HepG2 (cell line): Measurements from ENCODE around the gene FAM118A. TPM values are rescaled to one million over a fixed set of nuclear protein-coding genes. Genes with fewer than 3 reads are reported as not detected.

Experiments used
- EEA1 ChIP-seq: sonication (generic); formaldehyde crosslinking; IDR thresholded peaks from 2 replicates; pipeline ENCODE4 v1.5.1; 2020; ENCODE audit warnings: mild to moderate bottlenecking, missing genetic modification reagents, borderline replicate concordance
- GABPA ChIP-seq, 2 experiments: IDR thresholded peaks; 2 replicates each; pipeline ENCODE4 v1.6.1; 2011 to 2016; ENCODE audit warnings: low read depth in 2 of 2, low read length in 1 of 2, missing biosample characterization in 1 of 2, missing genetic modification characterization in 1 of 2
- HNRNPUL1 ChIP-seq: fragments of 200-400 bp; formaldehyde crosslinking; IDR thresholded peaks from 2 replicates; pipeline ENCODE4 v1.6.1; 2017; ENCODE audit warnings: low read depth, mild to moderate bottlenecking, low read length, moderate library complexity
- JUN ChIP-seq: sonication (generic); formaldehyde crosslinking; IDR thresholded peaks from 2 replicates; pipeline ENCODE4 v1.4.0; 2020; ENCODE audit warnings: mild to moderate bottlenecking, missing genetic modification reagents
- MED13 ChIP-seq: sonication (generic); formaldehyde crosslinking; IDR thresholded peaks from 2 replicates; pipeline ENCODE4 v1.5.0; 2020; ENCODE audit warnings: missing genetic modification reagents
- NR2F2 ChIP-seq: IDR thresholded peaks from 2 replicates; pipeline ENCODE4 v1.6.1; 2012; ENCODE audit warnings: low read depth, inconsistent platforms, borderline replicate concordance
- NR3C1 ChIP-seq: sonication (generic); formaldehyde crosslinking; IDR thresholded peaks from 2 replicates; pipeline ENCODE4 v1.4.0; 2020; ENCODE audit warnings: missing genetic modification reagents
- PAF1 ChIP-seq: IDR thresholded peaks from 2 replicates; pipeline ENCODE4 v1.6.1; 2016; ENCODE audit warnings: missing genetic modification reagents, missing compliant biosample characterization
- YEATS4 ChIP-seq: sonication (generic); formaldehyde crosslinking; IDR thresholded peaks from 2 replicates; pipeline ENCODE4 v1.4.0; 2020; ENCODE audit warnings: missing genetic modification reagents, borderline replicate concordance
- ZBTB38 ChIP-seq: sonication (generic); formaldehyde crosslinking; IDR thresholded peaks from 2 replicates; pipeline ENCODE4 v1.5.1; 2020; ENCODE audit warnings: mild to moderate bottlenecking, missing genetic modification reagents
- ZNF207 ChIP-seq: fragments of 450-650 bp; IDR thresholded peaks from 2 replicates; pipeline ENCODE4 v1.6.1; 2016; ENCODE audit warnings: antibody characterized with exemption, borderline replicate concordance
- ZNF225 ChIP-seq: sonication (generic); formaldehyde crosslinking; IDR thresholded peaks from 2 replicates; pipeline ENCODE4 v1.4.0; 2020; ENCODE audit warnings: mild to moderate bottlenecking, missing genetic modification reagents
- ZNF564 ChIP-seq: sonication (generic); formaldehyde crosslinking; IDR thresholded peaks from 2 replicates; pipeline ENCODE4 v1.8.1; 2023; ENCODE audit warnings: mild to moderate bottlenecking, missing genetic modification reagents
- ZNF672 ChIP-seq: sonication (generic); formaldehyde crosslinking; IDR thresholded peaks from 2 replicates; pipeline ENCODE4 v1.8.1; 2022; ENCODE audit warnings: missing genetic modification reagents
- polyA plus RNA-seq, 8 experiments: library from polyadenylated mRNA; depleted of rRNA in 3 of 8; stranded (reverse) in 7 of 8; unstranded in 1 of 8; fragments of >200 nt; fragmentation: Illumina TruSeq in 4 of 8; extraction: Trizol in 4 of 8; gene quantifications; 2 replicates each; pipeline versions ENCODE4 v1.2.1 to v1.2.3, GENCODE V29; 2011 to 2016; ENCODE audit warnings: low read depth in 4 of 8, missing spikeins in 1 of 8, mixed read lengths in 1 of 8; ENCODE audit not compliant: insufficient read depth in 1 of 8
- total RNA-seq, 5 experiments: library from RNA; depleted of rRNA; stranded (reverse); fragments of >200 nt; fragmentation: Illumina TruSeq; extraction: Trizol; gene quantifications; 2 replicates each; pipeline ENCODE4 v1.2.3, GENCODE V29; 2016; ENCODE audit warnings: low read depth in 1 of 5
- TF ChIP-seq, protein P1 (sequence below): sonication (generic); formaldehyde crosslinking; IDR thresholded peaks from 2 replicates; pipeline ENCODE4 v1.4.0; 2020; ENCODE audit warnings: mild to moderate bottlenecking, missing genetic modification reagents
- TF ChIP-seq, protein P2 (sequence below): fragments of 450-650 bp; IDR thresholded peaks from 2 replicates; pipeline ENCODE4 v1.6.1; 2017; ENCODE audit warnings: mild to moderate bottlenecking
- TF ChIP-seq, protein P3 (sequence below): sonication (generic); formaldehyde crosslinking; IDR thresholded peaks from 2 replicates; pipeline ENCODE4 v1.4.0; 2020; ENCODE audit warnings: mild to moderate bottlenecking, missing genetic modification reagents

FAM118A gene
- total and polyA plus RNA-seq, 2 of the 13 experiments (the other 11 are each of a cell fraction or from before 2014, with no cell fraction given), result 36.7 to 48.2 TPM

DNA sequence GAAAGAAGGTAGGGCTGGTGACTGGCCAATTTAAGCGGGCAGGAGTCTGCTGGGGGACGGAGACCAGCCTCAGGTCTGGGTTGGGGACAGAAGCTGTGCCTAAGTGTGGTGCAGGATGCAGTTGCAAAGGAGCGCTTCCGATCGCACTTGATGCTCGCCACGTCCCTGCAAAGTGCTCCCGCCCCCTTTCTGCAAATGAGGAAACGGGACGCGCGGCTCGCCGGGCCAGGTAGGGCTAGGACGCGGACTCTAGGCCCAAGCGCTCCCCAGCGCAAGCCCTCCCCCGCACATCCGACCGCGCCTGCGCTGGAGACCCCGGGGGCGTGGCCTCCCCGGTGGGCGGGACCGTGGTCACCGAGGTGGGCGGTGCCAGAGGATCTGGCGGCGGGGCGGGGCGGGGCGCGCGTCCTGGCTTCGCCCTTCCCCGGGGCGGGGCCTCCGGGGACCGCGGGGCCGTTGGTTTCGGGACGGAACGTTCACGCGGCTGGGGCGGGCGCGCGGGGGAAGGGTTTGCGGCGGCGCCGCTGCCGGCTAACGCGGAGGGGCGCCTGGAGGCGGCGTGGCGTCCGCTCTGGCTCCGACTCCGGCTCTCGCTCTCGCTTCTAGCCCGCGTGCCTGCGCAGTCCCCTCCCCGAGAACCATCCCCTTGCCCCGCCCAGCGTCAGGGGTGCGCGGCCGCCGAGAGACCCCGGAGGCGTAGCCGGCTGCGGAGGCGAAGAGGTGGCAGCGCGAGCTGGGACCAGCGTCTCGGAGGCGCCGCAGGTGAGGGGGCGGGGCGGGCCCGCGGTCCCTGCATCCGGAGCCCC lies at the start of gene FAM118A (continued):
- TF ChIP-seq GABPA (IDR thresholded peaks at IDR 0.05; ENCODE audit: low read depth, low read length) (peak; percentile 73), GABPA (CRISPR knock-in tag; IDR thresholded peaks at IDR 0.05; ENCODE audit: low read depth) (peak; percentile 66; the same call in 1 of the 2 replicates), NR2F2 (no peak; the same call in 1 of the 2 replicates), ZNF225 (CRISPR knock-in tag) (no peak; the same call in 1 of the 2 replicates), ZNF564 (CRISPR knock-in tag) (peak; percentile 97), ZNF207 (no peak), MED13 (CRISPR knock-in tag) (peak; percentile 73), EEA1 (peak; percentile 83; the same call in 1 of the 2 replicates), JUN (CRISPR knock-in tag) (no peak), HNRNPUL1 (no peak), NR3C1 (CRISPR knock-in tag) (no peak), ZNF672 (CRISPR knock-in tag) (0 out of 2 replicates have a peak, but pooled peaks have one; percentile 71), PAF1 (no peak), YEATS4 (CRISPR knock-in tag) (peak; percentile 95), ZBTB38 (CRISPR knock-in tag) (peak; percentile 77)
- TF ChIP-seq, protein P1, sequence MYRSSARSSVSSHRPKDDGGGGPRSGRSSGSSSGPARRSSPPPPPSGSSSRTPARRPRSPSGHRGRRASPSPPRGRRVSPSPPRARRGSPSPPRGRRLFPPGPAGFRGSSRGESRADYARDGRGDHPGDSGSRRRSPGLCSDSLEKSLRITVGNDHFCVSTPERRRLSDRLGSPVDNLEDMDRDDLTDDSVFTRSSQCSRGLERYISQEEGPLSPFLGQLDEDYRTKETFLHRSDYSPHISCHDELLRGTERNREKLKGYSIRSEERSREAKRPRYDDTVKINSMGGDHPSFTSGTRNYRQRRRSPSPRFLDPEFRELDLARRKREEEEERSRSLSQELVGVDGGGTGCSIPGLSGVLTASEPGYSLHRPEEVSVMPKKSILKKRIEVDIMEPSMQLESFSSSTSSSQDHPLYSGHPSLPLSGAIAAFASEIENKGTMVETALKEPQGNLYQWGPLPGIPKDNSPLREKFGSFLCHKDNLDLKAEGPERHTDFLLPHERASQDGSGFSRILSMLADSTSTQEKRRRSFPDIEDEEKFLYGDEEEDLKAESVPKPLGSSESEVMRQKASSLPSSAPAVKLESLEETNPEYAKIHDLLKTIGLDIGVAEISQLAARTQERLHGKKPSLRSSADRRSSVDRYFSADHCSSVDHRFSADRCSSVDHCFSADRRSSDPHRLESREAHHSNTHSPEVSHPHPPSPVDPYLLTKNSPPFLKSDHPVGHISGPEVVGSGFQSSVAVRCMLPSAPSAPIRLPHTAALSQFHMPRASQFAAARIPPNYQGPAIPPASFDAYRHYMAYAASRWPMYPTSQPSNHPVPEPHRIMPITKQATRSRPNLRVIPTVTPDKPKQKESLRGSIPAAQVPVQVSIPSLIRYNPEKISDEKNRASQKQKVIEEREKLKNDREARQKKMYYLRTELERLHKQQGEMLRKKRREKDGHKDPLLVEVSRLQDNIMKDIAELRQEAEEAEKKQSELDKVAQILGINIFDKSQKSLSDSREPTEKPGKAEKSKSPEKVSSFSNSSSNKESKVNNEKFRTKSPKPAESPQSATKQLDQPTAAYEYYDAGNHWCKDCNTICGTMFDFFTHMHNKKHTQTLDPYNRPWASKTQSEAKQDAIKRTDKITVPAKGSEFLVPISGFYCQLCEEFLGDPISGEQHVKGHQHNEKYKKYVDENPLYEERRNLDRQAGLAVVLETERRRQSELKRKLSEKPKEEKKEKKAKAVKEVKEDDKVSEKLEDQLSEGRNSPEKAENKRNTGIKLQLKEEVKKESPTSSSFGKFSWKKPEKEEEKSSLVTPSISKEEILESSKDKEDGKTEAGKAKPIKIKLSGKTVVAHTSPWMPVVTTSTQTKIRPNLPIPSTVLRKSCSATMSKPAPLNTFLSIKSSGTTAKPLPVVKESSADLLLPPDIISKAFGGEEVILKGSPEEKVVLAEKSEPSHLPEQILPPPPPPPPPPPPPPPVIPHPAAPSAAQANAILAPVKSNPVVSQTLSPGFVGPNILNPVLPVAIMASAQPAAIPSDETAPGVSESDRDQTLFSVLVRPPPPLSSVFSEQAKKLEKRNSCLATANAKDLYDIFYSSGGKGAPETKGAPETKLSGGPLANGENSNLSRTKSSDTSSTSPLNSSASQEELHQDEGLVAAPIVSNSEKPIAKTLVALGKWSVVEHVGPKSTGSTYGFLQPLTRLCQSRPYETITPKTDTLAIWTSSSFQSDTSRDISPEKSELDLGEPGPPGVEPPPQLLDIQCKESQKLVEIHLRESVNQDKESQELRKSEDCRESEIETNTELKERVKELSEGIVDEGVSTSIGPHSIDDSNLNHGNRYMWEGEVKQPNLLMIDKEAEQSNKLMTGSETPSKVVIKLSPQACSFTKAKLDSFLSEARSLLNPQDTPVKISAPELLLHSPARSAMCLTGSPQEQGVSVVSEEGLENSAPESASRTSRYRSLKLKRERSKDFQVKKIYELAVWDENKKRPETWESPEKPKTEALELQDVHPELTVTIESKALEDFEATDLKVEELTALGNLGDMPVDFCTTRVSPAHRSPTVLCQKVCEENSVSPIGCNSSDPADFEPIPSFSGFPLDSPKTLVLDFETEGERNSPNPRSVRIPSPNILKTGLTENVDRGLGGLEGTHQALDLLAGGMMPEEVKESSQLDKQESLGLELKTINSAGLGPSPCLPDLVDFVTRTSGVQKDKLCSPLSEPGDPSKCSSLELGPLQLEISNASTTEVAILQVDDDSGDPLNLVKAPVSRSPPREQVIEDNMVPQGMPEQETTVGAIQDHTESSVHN, result no peak
- TF ChIP-seq, protein P2, sequence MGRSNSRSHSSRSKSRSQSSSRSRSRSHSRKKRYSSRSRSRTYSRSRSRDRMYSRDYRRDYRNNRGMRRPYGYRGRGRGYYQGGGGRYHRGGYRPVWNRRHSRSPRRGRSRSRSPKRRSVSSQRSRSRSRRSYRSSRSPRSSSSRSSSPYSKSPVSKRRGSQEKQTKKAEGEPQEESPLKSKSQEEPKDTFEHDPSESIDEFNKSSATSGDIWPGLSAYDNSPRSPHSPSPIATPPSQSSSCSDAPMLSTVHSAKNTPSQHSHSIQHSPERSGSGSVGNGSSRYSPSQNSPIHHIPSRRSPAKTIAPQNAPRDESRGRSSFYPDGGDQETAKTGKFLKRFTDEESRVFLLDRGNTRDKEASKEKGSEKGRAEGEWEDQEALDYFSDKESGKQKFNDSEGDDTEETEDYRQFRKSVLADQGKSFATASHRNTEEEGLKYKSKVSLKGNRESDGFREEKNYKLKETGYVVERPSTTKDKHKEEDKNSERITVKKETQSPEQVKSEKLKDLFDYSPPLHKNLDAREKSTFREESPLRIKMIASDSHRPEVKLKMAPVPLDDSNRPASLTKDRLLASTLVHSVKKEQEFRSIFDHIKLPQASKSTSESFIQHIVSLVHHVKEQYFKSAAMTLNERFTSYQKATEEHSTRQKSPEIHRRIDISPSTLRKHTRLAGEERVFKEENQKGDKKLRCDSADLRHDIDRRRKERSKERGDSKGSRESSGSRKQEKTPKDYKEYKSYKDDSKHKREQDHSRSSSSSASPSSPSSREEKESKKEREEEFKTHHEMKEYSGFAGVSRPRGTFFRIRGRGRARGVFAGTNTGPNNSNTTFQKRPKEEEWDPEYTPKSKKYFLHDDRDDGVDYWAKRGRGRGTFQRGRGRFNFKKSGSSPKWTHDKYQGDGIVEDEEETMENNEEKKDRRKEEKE, result no peak
- TF ChIP-seq, protein P3, sequence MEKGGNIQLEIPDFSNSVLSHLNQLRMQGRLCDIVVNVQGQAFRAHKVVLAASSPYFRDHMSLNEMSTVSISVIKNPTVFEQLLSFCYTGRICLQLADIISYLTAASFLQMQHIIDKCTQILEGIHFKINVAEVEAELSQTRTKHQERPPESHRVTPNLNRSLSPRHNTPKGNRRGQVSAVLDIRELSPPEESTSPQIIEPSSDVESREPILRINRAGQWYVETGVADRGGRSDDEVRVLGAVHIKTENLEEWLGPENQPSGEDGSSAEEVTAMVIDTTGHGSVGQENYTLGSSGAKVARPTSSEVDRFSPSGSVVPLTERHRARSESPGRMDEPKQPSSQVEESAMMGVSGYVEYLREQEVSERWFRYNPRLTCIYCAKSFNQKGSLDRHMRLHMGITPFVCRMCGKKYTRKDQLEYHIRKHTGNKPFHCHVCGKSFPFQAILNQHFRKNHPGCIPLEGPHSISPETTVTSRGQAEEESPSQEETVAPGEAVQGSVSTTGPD (CRISPR knock-in tag), result no peak
